Rectal smooth muscle tissue (tissue), 1 donor: Measurements from ENCODE around the gene PSMC3.
A peak's percentile ranks its signal among the peaks of the same experiment; 100 is the strongest.

ENCODE experiments used
- H3K27ac ChIP-seq: one replicate; pipeline ENCODE4 v1.7.0; 2013; ENCODE audit warnings: low read depth, low read length, inconsistent platforms
- H3K27me3 ChIP-seq: one replicate; pipeline ENCODE4 v1.7.0; 2013; ENCODE audit warnings: low read length; ENCODE audit not compliant: control insufficient read depth, insufficient read depth
- H3K36me3 ChIP-seq: one replicate; pipeline ENCODE4 v1.7.0; 2013; ENCODE audit warnings: low read length; ENCODE audit not compliant: control insufficient read depth, insufficient read depth
- H3K4me1 ChIP-seq: one replicate; pipeline ENCODE4 v1.7.0; 2013; ENCODE audit warnings: low read length; ENCODE audit not compliant: control insufficient read depth, insufficient read depth
- H3K4me3 ChIP-seq: one replicate; pipeline ENCODE4 v1.7.0; 2013; ENCODE audit warnings: low read length
- H3K9ac ChIP-seq: one replicate; pipeline ENCODE4 v1.7.0; 2013; ENCODE audit warnings: low read length

The PSMC3 gene

DNA sequence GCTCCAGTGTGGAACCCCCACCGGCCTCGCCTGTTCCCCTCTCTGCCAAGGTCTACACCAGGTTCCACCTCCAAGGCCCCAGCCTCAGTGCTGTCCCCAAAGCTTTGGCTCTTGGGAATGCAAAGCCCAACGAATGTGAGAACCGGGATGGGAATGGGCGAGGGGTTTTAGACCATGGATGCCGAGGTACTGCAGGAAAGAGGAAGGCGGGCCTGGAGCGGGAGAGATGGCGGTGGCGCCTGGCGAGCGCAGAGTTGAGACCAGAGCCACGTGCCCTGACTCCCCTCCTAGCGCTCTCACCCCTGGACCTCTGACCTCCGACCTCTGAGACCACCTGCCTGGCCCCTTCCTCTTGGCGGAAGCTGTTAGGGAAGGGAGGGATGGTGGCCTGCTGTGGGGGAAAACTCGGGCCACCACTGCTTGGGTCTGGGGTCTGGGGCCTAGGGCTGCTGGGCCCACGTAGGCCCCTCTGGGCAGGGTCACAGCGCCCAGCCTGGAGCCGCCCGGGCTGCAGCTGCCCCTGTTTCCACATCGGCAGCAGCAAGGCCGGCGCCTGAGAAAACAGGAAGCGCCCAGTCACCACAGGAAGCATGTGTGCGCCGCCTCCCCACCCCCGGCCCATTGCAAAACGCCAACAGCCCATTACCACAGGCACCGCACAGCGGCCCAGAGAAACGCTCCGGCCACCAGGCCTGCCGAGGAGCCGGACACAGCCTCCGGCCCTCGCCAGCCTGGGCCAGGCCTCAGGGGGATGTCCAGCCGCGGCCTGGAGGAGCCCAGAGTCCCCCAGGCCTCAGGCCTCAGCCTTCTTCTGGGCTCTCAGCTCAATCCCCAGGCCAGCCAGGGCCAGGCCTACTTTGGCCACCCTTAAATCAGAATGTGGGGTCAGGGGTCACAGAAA is 31.7 kb downstream of the PSMC3 start:
- Histone ChIP-seq H3K27ac (peak overlapping the region; percentile 69), H3K4me1 (no peaks in the 10 kb centered on the region), H3K4me3 (peak overlapping the region; percentile 5), H3K36me3 (no peaks in the 10 kb centered on the region), H3K27me3 (no peaks in the 10 kb centered on the region), H3K9ac (peak overlapping the region; percentile 3)

DNA sequence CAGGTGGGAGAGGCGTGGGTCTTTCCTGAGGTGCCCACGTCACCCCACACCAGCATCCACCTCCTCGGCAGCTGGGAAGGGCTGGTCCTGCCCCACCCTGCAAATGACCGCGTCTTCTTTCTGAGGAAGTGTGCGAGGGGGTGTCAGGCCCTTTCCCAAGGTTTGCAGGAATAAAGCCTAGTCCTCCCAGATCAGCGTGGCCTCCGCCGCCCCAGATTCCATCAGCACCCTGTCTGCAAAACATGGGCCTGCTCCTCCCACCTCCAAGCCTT is 32.3 kb downstream of the PSMC3 start:
- H3K4me3 ChIP-seq = peak overlapping the region; percentile 5
- H3K9ac ChIP-seq = no peak overlapping the region
- H3K4me1 ChIP-seq = no peaks in the 10 kb centered on the region
- H3K36me3 ChIP-seq = no peaks in the 10 kb centered on the region
- peak overlapping the region; percentile 27 for H3K27ac ChIP-seq
- H3K27me3 ChIP-seq = no peaks in the 10 kb centered on the region

- peak overlapping the region; percentile 2 for H3K4me3 ChIP-seq
- no peaks in the 10 kb centered on the region for H3K27me3 ChIP-seq
- no peaks in the 10 kb centered on the region for H3K36me3 ChIP-seq
- H3K9ac ChIP-seq = no peak overlapping the region
- no peaks in the 10 kb centered on the region for H3K4me1 ChIP-seq
- peak overlapping the region; percentile 27 for H3K27ac ChIP-seq
Measured at GRCh38 chr11:47393163-47394049, 32.8 kb downstream of the PSMC3 start.

- Histone ChIP-seq H3K9ac (no peak overlapping the region), H3K4me1 (no peaks in the 10 kb centered on the region), H3K27ac (no peak overlapping the region), H3K4me3 (no peak overlapping the region), H3K27me3 (no peaks in the 10 kb centered on the region), H3K36me3 (no peaks in the 10 kb centered on the region)
Measured at GRCh38 chr11:47392546-47393162, 33.6 kb downstream of the PSMC3 start.

- Histone ChIP-seq H3K27me3 (no peaks in the 10 kb centered on the region), H3K9ac (no peak overlapping the region), H3K27ac (no peak overlapping the region), H3K4me1 (no peaks in the 10 kb centered on the region), H3K36me3 (no peaks in the 10 kb centered on the region), H3K4me3 (no peak overlapping the region)
Measured at GRCh38 chr11:47391711-47392432, 34.4 kb downstream of the PSMC3 start.

DNA sequence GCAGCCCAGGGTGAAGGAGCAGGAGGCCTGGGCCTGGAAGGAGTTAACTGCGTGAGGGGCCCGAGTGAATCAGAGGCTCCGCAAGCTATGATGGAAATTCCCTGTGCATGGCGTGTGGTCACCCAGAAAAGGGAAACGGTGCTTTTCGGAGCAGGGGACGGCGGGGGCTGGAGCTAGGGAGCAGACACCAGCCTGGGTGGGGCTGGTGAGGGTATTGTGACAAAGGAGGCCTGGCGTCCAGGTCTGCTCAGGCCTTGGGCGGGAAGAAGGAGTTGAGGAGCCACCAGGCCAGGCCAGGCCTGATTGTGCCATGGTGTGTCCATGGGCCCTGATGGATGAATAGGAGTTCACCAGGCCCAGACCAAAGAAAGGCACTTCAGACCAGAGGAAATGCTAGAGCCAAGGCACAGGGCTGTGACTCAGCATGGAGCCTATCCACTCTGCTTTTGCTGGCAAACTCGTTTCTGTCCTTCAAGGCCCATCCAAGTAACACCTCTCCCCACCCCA is 35.1 kb downstream of the PSMC3 start:
- no peaks in the 10 kb centered on the region for H3K36me3 ChIP-seq
- H3K9ac ChIP-seq = no peak overlapping the region
- no peaks in the 10 kb centered on the region for H3K4me1 ChIP-seq
- no peak overlapping the region for H3K4me3 ChIP-seq
- H3K27me3 ChIP-seq = no peaks in the 10 kb centered on the region
- H3K27ac ChIP-seq = no peak overlapping the region

DNA sequence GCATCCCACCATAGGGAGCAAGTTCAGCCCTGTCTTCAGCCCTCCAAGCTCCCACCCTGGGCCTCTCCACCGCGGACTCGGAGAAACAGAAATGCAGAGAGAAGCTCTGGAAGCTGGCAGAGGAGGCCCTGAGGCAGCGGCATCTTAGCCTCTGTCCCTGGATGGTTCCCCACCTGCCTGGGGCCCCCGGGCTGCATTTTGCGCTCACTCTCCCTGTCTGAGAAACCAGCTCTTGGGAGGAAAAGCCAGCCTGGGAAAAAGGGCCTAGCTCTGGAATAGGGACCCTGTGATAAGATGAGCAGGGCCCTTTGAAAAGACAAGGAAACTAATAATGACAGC is 35.8 kb downstream of the PSMC3 start:
- no peak overlapping the region for H3K9ac ChIP-seq
- no peaks in the 10 kb centered on the region for H3K36me3 ChIP-seq
- no peaks in the 10 kb centered on the region for H3K4me1 ChIP-seq
- no peak overlapping the region for H3K27ac ChIP-seq
- no peak overlapping the region for H3K4me3 ChIP-seq
- no peaks in the 10 kb centered on the region for H3K27me3 ChIP-seq

DNA sequence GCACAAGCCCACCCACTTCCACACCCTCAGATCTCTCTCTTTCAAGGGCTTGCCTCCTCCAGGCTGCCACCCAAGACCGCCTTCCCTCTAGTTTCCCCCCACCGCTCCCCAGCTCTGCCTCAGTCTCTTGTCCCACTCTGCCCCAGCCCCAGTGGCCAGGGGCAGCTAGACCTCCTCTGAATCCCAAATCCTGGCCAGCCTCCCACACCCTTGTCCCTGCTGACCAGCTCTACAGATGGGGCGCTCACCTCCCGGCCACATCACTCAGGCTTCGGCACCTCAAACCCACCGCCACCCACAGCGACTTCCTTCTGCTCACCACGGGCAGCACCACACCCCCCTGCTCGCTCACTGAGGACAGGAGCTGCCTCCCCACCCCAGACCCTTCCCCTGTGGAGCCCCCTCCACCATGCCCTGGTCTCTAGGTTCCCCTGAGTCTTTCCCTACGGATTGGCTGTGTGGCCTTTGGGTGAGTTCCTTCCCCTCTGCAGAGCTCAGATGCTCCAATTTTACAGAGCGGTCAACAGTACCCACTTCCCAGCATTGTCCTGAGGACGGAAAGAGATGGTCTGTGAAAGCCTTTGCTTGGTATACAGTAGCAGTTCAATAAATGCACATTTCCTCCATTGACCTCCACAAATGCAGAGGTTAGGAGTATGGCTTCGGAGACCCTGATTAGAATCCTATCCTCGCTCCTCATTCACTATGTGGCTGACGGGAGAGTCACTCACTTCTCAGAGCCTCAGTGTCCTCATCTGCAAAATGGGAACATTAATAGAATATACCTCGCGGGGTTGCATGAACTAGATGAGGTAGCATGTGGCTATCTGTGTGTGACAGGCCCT is 36.4 kb downstream of the PSMC3 start:
- Histone ChIP-seq H3K27ac (no peak overlapping the region), H3K4me1 (no peaks in the 10 kb centered on the region), H3K9ac (no peak overlapping the region), H3K27me3 (no peaks in the 10 kb centered on the region), H3K36me3 (no peaks in the 10 kb centered on the region), H3K4me3 (no peak overlapping the region)

DNA sequence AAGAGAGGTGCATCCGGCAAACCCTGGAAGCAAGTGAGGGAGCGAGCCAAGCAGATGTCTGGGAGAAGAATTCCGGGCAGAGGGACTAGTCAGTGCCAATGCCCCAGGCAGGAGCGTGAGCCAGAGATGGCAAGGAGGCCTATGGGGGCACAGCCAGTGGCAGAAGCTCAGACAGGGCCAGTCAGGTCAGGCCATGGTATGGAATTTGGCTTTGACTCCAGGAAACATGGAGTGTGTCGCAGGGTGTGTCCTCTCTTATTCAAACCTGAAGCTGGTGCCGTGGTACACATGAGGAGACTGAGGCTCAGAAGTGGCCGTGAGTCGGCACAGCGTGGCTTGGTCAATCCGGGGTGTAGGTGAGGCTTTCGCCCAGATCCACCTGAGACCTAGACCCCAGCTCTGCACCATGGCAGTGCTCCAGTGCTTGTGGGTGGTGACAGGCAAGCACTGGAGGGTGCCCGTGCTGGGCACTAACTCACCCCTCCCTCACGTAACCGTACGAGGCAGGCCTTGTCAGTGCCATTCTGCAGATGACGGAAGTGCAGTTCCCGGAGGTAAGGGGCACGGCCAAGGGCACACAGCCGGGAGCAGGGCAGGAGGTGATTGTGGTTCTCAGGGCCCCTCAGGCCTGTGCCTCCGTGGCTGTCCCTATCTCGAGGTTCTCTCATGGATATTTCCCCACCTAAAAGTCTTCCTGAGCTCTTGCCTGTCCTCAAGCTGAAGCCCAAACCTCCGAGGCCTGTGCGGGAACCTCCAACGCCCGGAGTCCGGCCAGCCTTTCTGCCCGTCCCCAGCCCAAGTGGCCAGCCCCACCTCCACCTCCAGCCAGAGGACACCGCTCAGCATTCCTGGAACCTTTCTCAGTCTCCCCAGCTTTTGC is 37.3 kb downstream of the PSMC3 start:
- no peaks in the 10 kb centered on the region for H3K4me1 ChIP-seq

DNA sequence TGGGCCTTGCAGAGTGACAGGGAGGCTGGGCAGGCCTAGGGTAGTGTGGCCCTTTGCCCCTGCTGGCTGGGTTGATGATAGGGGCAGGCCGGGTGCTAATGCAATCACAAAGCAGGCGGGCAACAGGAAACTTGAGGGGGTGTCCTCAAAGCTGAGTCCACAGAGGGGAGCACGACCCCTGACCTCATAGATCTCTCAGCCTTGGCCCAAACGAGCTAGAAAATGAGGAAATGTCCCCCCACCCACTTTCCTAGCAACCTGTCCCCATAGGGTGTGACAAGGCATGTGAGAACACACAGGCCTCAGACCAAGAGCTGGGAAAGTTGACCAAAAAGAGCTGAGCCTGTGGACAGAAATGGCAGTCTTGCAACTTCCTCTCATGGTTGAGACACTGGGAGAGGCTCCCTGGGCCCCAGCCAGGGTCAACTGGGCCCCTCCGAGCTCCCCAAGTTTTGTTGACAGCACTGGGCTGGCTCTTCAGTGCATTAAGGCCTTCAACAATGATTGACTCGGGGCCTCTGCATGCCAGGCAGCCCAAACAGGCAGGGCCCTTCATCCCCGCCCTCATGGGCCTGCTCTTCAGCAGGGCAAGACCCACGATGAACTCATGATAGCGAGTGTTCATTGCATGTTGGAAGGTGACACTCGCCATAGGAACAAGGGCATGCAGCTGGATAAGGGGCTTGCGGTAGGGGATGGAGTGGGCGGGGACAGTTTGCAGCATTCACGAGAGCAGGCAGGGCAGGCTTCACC is 38.1 kb downstream of the PSMC3 start:
- Histone ChIP-seq H3K27me3 (no peaks in the 10 kb centered on the region), H3K4me1 (no peaks in the 10 kb centered on the region), H3K4me3 (no peak overlapping the region), H3K36me3 (no peaks in the 10 kb centered on the region), H3K9ac (no peak overlapping the region), H3K27ac (no peak overlapping the region)

More for the DNA sequence above, 37.3 kb downstream of the PSMC3 start:
- Histone ChIP-seq H3K27ac (no peak overlapping the region), H3K36me3 (no peaks in the 10 kb centered on the region), H3K27me3 (no peaks in the 10 kb centered on the region), H3K4me3 (no peak overlapping the region), H3K9ac (no peak overlapping the region)
